Activated naive CD4-positive, alpha-beta T cell treated with anti-CD3 and anti-CD28 coated beads, Interleukin-2, amount 50 U/mL, for 16 hours (primary cell): Measurements from ENCODE around the gene PNPLA2.
A peak's percentile ranks its signal among the peaks of the same experiment; 100 is the strongest.

ENCODE experiments used
- DNase-seq: peaks from one replicate; pipeline ENCODE4 v3.0.0-alpha.2; 2020

The PNPLA2 gene

GRCh38 chr11:846496-847098, 27.9 kb downstream of the PNPLA2 start:
- DNase-seq: no peak

- DNase-seq: no peak
Observed at GRCh38 chr11:847876-848275, 29.2 kb downstream of the PNPLA2 start.

GRCh38 chr11:848380-848931, 29.7 kb downstream of the PNPLA2 start:
- DNase-seq: peak; percentile 74

GRCh38 chr11:849104-849824, 30.6 kb downstream of the PNPLA2 start:
- peak; percentile 46 for DNase-seq

- DNase-seq: no peak
Observed at GRCh38 chr11:849951-850774, 31.4 kb downstream of the PNPLA2 start.

GRCh38 chr11:850775-851763, 32.4 kb downstream of the PNPLA2 start:
- no peak for DNase-seq

GRCh38 chr11:852762-853161, 34.0 kb downstream of the PNPLA2 start:
- no peak for DNase-seq

GRCh38 chr11:853682-854448, 35.2 kb downstream of the PNPLA2 start:
- DNase-seq: no peak

GRCh38 chr11:854601-855329, 36.1 kb downstream of the PNPLA2 start:
- no peak for DNase-seq

- no peak for DNase-seq
Observed at GRCh38 chr11:855330-855674, 36.6 kb downstream of the PNPLA2 start.

- DNase-seq: no peak
Observed at GRCh38 chr11:855796-856195, 37.1 kb downstream of the PNPLA2 start.

- no peak for DNase-seq
Observed at GRCh38 chr11:856397-856796, 37.7 kb downstream of the PNPLA2 start.

GRCh38 chr11:858053-858761, 39.5 kb downstream of the PNPLA2 start:
- DNase-seq: no peak

- no peak for DNase-seq
Observed at GRCh38 chr11:858762-859339, 40.1 kb downstream of the PNPLA2 start.

- DNase-seq: no peak
Observed at GRCh38 chr11:859394-860131, 40.8 kb downstream of the PNPLA2 start.

GRCh38 chr11:860234-861104, 41.8 kb downstream of the PNPLA2 start:
- DNase-seq: no peak

GRCh38 chr11:861105-861479, 42.4 kb downstream of the PNPLA2 start:
- no peak for DNase-seq

GRCh38 chr11:862081-862661, 43.5 kb downstream of the PNPLA2 start:
- DNase-seq: no peak
